Right ventricle myocardium inferior (tissue), 1 donor: ENCODE measurements around the gene EEPD1. TPM values are rescaled to one million over a fixed set of nuclear protein-coding genes. Genes with fewer than 3 reads are reported as not detected.
"Not testable (repeated sequence)": the region's sequence is repeated elsewhere in the genome, so short reads cannot be mapped to it uniquely, and the experiment has no call there.

ENCODE experiments used
- ATAC-seq: fragments of 200-7000 bp; cut with Tn5 transposase; one replicate; pipeline ENCODE4 v1.9.1; 2020; ENCODE audit warnings: mild to moderate bottlenecking, moderate library complexity
- DNase-seq: peaks from one replicate; pipeline ENCODE4 v3.0.0; 2021; ENCODE audit errors: missing footprints
- intact Hi-C: fragments of 100-400 bp; cut with DNase I; formaldehyde crosslinking; loops from one replicate; pipeline ENCODE4 v1.11.0; 2022
- total RNA-seq: library from RNA; stranded (reverse); fragmentation: NEBNext Ultra II Directional; extraction: Animal tissue kit (Norgen Biotek cat#: 25700); gene quantifications from one replicate; pipeline ENCODE4 v1.2.1, GENCODE V29; 2021
- donor health status: DM: no; HTN: yes; CAD: no; lungs with severe emphysema.

The EEPD1 gene
- total RNA-seq, 1 donor from 2014 or later, result 11.5 TPM

DNA sequence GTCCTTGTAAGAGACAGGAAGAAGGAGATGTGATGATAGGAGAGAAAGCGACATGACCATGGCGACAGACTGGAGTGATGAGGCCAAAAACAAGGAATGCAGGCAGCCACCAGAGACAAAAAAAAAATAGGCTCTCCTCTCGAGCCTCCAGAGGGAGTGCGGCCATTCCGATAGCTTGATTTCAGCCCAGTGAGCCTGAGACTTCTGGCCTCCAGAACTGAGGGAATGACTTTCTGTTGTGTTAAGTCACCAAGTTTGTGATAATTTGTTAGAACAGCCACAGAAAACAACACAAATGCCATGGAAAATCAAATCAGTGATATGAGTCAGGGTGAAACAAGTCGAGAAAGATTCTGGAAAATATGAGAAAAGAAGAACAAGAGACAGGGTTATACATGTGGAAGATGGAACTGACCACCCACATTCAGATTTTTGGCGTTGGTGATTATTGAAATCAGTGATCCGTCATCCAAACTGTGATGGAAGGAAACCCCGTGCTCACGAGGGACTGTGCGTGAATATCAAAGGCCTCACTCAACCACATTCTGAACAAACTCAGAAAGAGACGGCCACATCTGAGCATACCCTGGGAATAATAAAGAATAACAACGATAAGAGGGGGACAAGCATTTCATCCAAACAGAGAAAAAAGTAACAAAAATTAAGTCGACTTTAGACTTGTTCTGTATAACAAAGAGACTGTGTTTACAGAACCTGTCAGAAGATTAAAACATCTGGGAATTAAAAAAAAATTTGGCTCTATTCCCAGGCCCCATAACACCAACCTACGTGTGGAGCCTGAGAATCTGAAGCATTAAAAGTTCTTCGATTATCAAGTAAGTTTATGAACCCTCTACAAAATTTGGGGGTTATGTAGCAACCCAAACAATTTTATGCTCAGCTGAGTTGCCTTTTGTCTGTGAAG, 72.1 kb downstream of the EEPD1 start:
- no peak for DNase-seq
- ATAC-seq, result no peak
- intact Hi-C loops, result loop anchor here (5.0 kb wide), 1 partner anchor 62 kb away; no protein-coding TSS in a partner anchor

- intact Hi-C loops, result loop anchor here (5.0 kb wide), 1 partner anchor 61 kb away; no protein-coding TSS in a partner anchor
These were observed 73.1 kb downstream of the EEPD1 start for GRCh38 chr7:36226151-36226550.

DNA sequence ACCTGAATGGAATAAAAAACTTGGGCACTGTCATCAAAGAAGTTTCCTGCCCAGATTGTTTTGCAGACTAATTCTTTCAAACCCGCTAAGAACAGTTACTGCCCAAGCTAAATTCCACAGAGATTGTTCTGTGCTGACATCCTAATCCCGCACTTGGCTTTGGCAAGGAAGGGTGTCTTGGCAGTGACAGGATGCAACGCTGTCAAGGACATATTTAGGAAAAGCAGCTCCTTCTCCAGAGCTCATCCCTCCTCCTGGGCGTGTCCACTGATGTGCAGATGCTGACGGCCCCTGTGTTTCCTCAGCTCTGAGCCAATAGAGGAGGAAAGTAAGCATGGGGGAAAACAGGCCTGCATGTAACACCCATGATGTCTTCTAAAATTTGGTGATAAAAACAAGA, 74.2 kb downstream of the EEPD1 start:
- DNase-seq (no peak), ATAC-seq (peak; percentile 62)
- intact Hi-C loops, result loop anchor here (5.0 kb wide), 1 partner anchor 60 kb away; no protein-coding TSS in a partner anchor

More at GRCh38 chr7:36226151-36226550, 73.1 kb downstream of the EEPD1 start:
- ATAC-seq (no peak), DNase-seq (no peak)

GRCh38 chr7:36228039-36228438, 75.0 kb downstream of the EEPD1 start:
- DNase-seq (no peak), ATAC-seq (no peak)
- intact Hi-C loops, result loop anchor here (5.0 kb wide), 1 partner anchor 59 kb away; no protein-coding TSS in a partner anchor

DNA sequence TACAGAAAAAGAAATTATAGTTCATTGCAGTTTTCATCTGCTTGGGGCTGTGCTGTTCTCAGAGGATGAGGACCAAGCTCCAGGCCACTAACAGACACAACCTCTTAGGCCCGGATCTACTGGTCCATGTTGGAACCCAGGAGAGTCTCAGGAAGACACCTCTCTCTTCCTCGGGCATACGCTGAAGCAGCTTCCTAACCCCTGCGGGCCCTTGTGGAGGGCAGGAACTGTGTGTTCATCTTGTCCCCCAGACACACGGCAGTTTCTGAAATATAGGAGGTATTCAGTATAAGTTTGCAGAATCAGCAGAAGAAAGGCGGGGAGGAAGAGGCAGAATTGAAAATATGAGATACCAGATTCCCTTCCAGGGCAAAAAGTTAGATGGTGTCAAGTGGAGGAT, 78.4 kb downstream of the EEPD1 start:
- DNase-seq (no peak), ATAC-seq (no peak)
- intact Hi-C loops, result no loop called here

DNA sequence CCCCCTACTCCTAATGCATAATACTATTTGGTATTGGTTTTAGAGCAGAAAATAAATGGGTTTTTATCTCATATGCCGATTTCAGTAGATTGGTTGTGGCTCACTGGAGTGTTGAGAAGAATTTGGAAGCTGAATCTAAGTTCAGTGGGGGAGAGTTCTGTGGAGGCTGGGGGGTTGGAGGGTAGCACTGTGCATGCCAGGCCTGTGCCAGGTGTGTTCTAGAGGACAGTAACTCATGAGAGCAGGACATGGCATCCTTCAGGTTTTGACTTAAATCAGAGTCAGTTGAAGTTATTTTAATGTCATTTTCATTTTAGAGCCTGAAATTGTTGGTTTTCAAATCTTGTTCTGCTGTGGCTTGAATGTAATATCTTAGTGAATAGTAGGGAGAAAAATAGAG, 79.5 kb downstream of the EEPD1 start:
- DNase-seq (no peak), ATAC-seq (no peak)
- intact Hi-C loops, result no loop called here

- no peak for DNase-seq
- no peak for ATAC-seq
- intact Hi-C loops, result no loop called here
These were observed 80.0 kb downstream of the EEPD1 start for GRCh38 chr7:36232971-36233550.

DNA sequence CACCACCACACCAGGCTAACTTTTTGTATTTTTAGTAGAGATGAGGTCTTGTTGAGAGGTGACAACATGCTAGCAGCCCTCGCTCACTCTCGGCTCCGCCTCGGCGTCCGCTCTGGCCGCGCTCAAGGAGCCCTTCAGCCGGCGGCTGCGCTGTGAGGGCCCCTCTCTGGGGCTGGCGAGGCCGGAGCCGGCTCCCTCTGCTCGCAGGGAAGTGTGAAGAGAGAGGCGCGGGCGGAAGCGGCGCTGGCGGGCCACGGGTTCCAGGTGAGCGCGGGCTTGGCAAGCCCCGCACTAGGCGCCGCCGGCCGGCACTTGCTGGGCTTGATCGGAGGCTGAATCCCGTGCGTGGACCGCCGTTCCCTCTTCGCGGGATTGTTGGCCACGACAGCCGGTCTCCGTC, 83.0 kb downstream of the EEPD1 start:
- no peak for ATAC-seq
- DNase-seq, result no peak
- intact Hi-C loops, result no loop called here

DNA sequence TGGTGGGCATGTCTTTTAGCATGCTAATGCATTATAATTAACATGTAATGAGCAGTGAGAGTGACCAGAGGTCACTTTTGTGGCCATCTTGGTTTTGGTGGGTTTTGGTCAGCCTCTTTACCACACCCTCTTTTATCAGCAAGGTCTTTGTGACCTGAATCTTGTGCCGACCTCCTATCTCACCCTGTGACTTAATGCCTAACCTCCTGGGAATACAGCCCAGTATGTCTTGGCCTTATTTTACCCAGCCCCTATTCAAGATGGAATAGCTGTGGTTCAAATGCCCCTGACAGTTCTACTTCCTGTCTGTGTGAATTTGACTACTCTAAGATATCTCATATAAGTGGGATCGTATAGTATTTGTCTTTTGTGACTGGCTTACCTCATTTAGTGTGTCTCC, 85.1 kb downstream of the EEPD1 start:
- intact Hi-C loops, result no loop called here
- ATAC-seq (no peak), DNase-seq (no peak)

DNA sequence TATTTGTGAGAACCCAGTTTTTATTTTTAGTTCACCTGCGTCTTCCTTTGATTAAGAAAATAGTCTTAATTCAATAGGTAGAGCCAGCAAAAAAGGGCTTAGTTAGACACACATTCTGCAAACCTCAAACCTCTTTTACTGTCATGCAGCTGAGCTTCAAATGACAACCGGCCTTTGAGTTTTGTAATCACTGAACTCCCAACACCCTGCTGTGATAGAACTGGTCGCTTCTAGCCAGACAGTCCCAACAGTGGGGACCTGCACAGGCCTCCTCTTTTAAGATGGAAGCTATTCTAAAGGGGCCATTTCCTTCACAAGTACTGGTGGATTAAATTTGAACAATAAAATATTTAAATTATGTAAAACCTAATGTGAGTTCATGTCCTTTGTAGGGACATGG, 90.3 kb downstream of the EEPD1 start:
- ATAC-seq, result not testable (repeated sequence)

DNA sequence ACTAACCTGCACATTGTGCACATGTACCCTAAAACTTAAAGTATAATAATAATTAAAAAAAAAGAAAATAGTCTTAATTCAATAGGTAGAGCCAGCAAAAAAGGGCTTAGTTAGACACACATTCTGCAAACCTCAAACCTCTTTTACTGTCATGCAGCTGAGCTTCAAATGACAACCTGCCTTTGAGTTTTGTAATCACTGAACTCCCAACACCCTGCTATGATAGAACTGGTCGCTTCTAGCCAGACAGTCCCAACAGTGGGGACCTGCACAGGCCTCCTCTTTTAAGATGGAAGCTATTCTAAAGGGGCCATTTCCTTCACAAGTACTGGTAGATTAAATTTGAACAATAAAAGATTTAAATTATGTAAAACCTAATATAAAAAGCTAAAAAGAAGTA, 90.9 kb downstream of the EEPD1 start:
- ATAC-seq, intact Hi-C loops, DNase-seq: not testable (repeated sequence)

More for the DNA sequence above, 90.3 kb downstream of the EEPD1 start:
- intact Hi-C loops, DNase-seq: not testable (repeated sequence)

GRCh38 chr7:36244429-36244828, 91.4 kb downstream of the EEPD1 start:
- intact Hi-C loops, result no loop called here
- DNase-seq, result no peak
- ATAC-seq, result no peak

GRCh38 chr7:36245684-36246299, 92.7 kb downstream of the EEPD1 start:
- DNase-seq, result no peak
- intact Hi-C loops, result no loop called here
- no peak for ATAC-seq

DNA sequence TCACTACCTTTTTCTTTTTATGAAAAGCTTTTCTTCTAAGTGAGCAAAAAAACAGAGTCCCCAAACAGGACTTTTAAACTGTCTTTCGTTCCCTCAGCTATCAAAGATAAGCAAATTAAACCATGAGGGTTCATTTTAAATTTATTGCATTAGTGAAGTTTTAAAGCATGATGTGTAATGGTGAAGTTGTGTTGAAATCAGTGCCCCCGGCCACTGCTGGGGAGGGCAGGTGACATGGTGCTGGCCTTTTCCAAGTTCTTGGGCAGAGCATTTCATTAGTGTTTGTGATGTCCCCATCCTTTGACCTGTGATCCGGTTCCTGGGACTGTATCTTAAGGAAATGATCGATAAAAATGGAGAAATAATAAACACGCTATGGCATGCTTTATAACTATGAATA, 96.0 kb downstream of the EEPD1 start:
- intact Hi-C loops, result no loop called here
- DNase-seq, result no peak
- ATAC-seq, result no peak

GRCh38 chr7:36253699-36254098, 100.6 kb downstream of the EEPD1 start:
- ATAC-seq (no peak), DNase-seq (no peak)
- intact Hi-C loops, result no loop called here

- ATAC-seq, DNase-seq, intact Hi-C loops: not testable (repeated sequence)
These were observed 105.6 kb downstream of the EEPD1 start for GRCh38 chr7:36258510-36259259.

- DNase-seq (no peak), ATAC-seq (no peak)
- intact Hi-C loops, result no loop called here
These were observed 107.4 kb downstream of the EEPD1 start for GRCh38 chr7:36260481-36260880.

- DNase-seq, result no peak
- no peak for ATAC-seq
- intact Hi-C loops, result no loop called here
These were observed 108.1 kb downstream of the EEPD1 start for GRCh38 chr7:36261019-36261754.
